GM13977 (cell line): ENCODE results near the gene CD6.
A peak's percentile ranks its signal among the peaks of the same experiment; 100 is the strongest.

Experiments used
- DNase-seq: peaks from one replicate; pipeline ENCODE4 v3.0.0; 2012; ENCODE audit warnings: low spot score
- CTCF ChIP-seq: IDR thresholded peaks from 2 replicates; pipeline ENCODE4 v1.5.1; 2012; ENCODE audit warnings: mild to moderate bottlenecking, control low read depth; ENCODE audit not compliant: insufficient read depth; ENCODE audit errors: extremely low read depth, missing control alignments
- in situ Hi-C: fragments of 300-500 bp; cut with MboI; formaldehyde crosslinking; loops from one replicate; pipeline ENCODE4 v1.12.0; 2022; ENCODE audit warnings: low sequenced_read_pairs, low pct_unique_long_range_greater_than_20kb, mixed read lengths, inconsistent platforms; ENCODE audit not compliant: unreplicated experiment

The CD6 gene

GRCh38 chr11:60939301-60939700 lies 32.2 kb upstream of the CD6 start:
- in situ Hi-C loops, result no loop called here
- DNase-seq, result no peak
- no peak for TF ChIP-seq CTCF

GRCh38 chr11:60939855-60940254 lies 31.6 kb upstream of the CD6 start:
- TF ChIP-seq CTCF, result no peak
- in situ Hi-C loops, result no loop called here
- DNase-seq, result no peak

DNA sequence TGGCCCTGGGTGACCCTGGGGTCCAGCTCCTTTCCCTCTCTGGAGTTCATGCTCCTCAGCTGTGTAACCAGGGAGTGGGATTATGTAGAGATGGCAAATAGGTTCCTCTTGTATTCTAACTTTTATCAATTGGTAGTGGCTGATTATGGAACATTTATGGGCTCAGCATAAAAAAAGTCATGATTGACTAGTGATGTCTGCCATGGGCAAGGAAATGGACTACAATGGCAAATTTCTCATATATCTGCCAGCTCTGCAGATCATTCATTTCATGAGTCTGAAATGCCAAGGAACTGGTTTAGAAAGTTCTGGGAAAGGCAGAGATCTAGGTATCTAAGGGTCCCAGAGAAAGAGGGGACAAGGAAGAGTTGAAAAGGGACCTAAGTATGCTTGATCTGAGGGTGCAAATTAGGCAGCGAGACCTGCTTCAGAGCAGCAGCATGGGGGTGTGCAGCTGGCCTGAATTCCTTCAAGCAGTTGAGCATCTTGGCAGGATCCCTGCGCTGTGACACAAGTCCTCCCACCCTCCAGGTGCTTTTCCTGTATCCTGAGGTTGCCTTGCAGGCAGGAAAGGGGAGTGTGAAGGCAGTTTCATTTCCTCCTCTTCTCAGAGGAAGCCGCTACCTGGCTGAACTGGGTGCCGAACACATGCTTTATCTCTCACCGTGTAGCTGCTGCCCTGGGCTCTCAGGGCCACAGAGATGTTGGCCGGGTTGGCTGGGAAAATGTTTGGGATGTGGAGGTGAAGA lies 29.9 kb upstream of the CD6 start:
- TF ChIP-seq CTCF, result no peak
- DNase-seq, result no peak
- in situ Hi-C loops, result no loop called here

- in situ Hi-C loops, result no loop called here
- TF ChIP-seq CTCF, result no peak
- no peak for DNase-seq
Observed at GRCh38 chr11:60942219-60942618, 29.3 kb upstream of the CD6 start.

GRCh38 chr11:60942970-60943565 lies 28.4 kb upstream of the CD6 start:
- no peak for TF ChIP-seq CTCF
- in situ Hi-C loops, result no loop called here
- no peak for DNase-seq

GRCh38 chr11:60944490-60945294 lies 26.8 kb upstream of the CD6 start:
- DNase-seq, result no peak
- in situ Hi-C loops, result no loop called here
- TF ChIP-seq CTCF, result peak; percentile 37
